Ureter (tissue), 1 donor: ENCODE measurements around the gene PPIAL4G. TPM values are rescaled to one million over a fixed set of nuclear protein-coding genes. Genes with fewer than 3 reads are reported as not detected.

Source experiments
- total RNA-seq: library from RNA; stranded (reverse); gene quantifications from one replicate; pipeline ENCODE4 v1.2.4, GENCODE V29; 2023
- donor health status: DM: yes; HTN: yes; CAD: no.

The PPIAL4G gene
- total RNA-seq, 1 donor from 2014 or later: 0.34 TPM

Other genes starting within 250 kb of the PPIAL4G start
- gene NBPF14, start 112.7 kb upstream of the PPIAL4G start, total RNA-seq: 22.0 TPM